Measurements from ENCODE around the gene ZNF618.

ZNF618 gene

GRCh38 chr9:114097613-114098020 is 221.5 kb downstream of the ZNF618 start:
- H3K79me2 ChIP-seq (ENCODE audit: control insufficient read depth, low read length): no peaks in the 10 kb centered on the region
- no peak for TF ChIP-seq EZH2phosphoT487 (IDR thresholded peaks at IDR 0.05; ENCODE audit: borderline replicate concordance, low read length)
- no peak for TF ChIP-seq CTCF (IDR thresholded peaks at IDR 0.05; ENCODE audit: low read depth, low read length, poor library complexity, severe bottlenecking)
- no peaks in the 10 kb centered on the region for H3K36me3 ChIP-seq (ENCODE audit: control insufficient read depth, low read length)
- H4K20me1 ChIP-seq (ENCODE audit: control insufficient read depth, insufficient read depth, low read depth, low read length): no peaks in the 10 kb centered on the region
- no peaks in the 10 kb centered on the region for H3K4me1 ChIP-seq (ENCODE audit: control insufficient read depth, low read length)
- no peaks in the 10 kb centered on the region for H3K27me3 ChIP-seq (ENCODE audit: control insufficient read depth, low read length)
- H3K4me2 ChIP-seq (ENCODE audit: low read length): no peak overlapping the region
- no peak overlapping the region for H3K4me3 ChIP-seq (ENCODE audit: low read length)
- no peaks in the 10 kb centered on the region for H3K9me2 ChIP-seq (replicated peaks; ENCODE audit: control insufficient read depth, low read length)
- H3K9me3 ChIP-seq (ENCODE audit: control insufficient read depth, insufficient read depth, low read length): no peaks in the 10 kb centered on the region; the same call in 1 of the 2 replicates
- H3F3A ChIP-seq (ENCODE audit: control insufficient read depth, insufficient read depth): no peaks in the 10 kb centered on the region
- H3K27ac ChIP-seq (ENCODE audit: low read depth, low read length): no peak overlapping the region

- H3K79me2 ChIP-seq (ENCODE audit: control insufficient read depth, low read length): no peaks in the 10 kb centered on the region
- H4K20me1 ChIP-seq (ENCODE audit: control insufficient read depth, insufficient read depth, low read depth, low read length): no peaks in the 10 kb centered on the region
- no peaks in the 10 kb centered on the region for H3K27me3 ChIP-seq (ENCODE audit: control insufficient read depth, low read length)
- no peaks in the 10 kb centered on the region for H3F3A ChIP-seq (ENCODE audit: control insufficient read depth, insufficient read depth)
- H3K36me3 ChIP-seq (ENCODE audit: control insufficient read depth, low read length): no peaks in the 10 kb centered on the region
- TF ChIP-seq CTCF (IDR thresholded peaks at IDR 0.05; ENCODE audit: low read depth, low read length, poor library complexity, severe bottlenecking): no peak
- TF ChIP-seq EZH2phosphoT487 (IDR thresholded peaks at IDR 0.05; ENCODE audit: borderline replicate concordance, low read length): no peak
- no peaks in the 10 kb centered on the region; the same call in 1 of the 2 replicates for H3K9me3 ChIP-seq (ENCODE audit: control insufficient read depth, insufficient read depth, low read length)
- H3K27ac ChIP-seq (ENCODE audit: low read depth, low read length): no peak overlapping the region
- H3K9me2 ChIP-seq (replicated peaks; ENCODE audit: control insufficient read depth, low read length): no peaks in the 10 kb centered on the region
- no peak overlapping the region for H3K4me3 ChIP-seq (ENCODE audit: low read length)
- H3K4me2 ChIP-seq (ENCODE audit: low read length): no peak overlapping the region
- H3K4me1 ChIP-seq (ENCODE audit: control insufficient read depth, low read length): no peaks in the 10 kb centered on the region
Measured at GRCh38 chr9:114098021-114098935, 222.2 kb downstream of the ZNF618 start.

- Histone ChIP-seq H3K9me3 (ENCODE audit: control insufficient read depth, insufficient read depth, low read length) (no peaks in the 10 kb centered on the region; the same call in 1 of the 2 replicates), H3K4me1 (ENCODE audit: control insufficient read depth, low read length) (no peaks in the 10 kb centered on the region), H3K4me3 (ENCODE audit: low read length) (no peak within 1 kb of the TSS), H4K20me1 (ENCODE audit: control insufficient read depth, insufficient read depth, low read depth, low read length) (no peaks in the 10 kb centered on the region), H3K27ac (ENCODE audit: low read depth, low read length) (no peak within 1 kb of the TSS), H3K36me3 (ENCODE audit: control insufficient read depth, low read length) (no peaks in the 10 kb centered on the region), H3K79me2 (ENCODE audit: control insufficient read depth, low read length) (no peaks in the 10 kb centered on the region), H3K4me2 (ENCODE audit: low read length) (no peak within 1 kb of the TSS), H3F3A (ENCODE audit: control insufficient read depth, insufficient read depth) (no peaks in the 10 kb centered on the region), H3K9me2 (replicated peaks; ENCODE audit: control insufficient read depth, low read length) (no peaks in the 10 kb centered on the region), H3K27me3 (ENCODE audit: control insufficient read depth, low read length) (no peaks in the 10 kb centered on the region)
- no peak for TF ChIP-seq EZH2phosphoT487 (IDR thresholded peaks at IDR 0.05; ENCODE audit: borderline replicate concordance, low read length)
- TF ChIP-seq CTCF (IDR thresholded peaks at IDR 0.05; ENCODE audit: low read depth, low read length, poor library complexity, severe bottlenecking): no peak
Measured at GRCh38 chr9:114098936-114099668, 223.0 kb downstream of the ZNF618 start, which contains the start of gene KIF12. Gene KIF12, minus strand, starts transcription at chr9:114099292. Its CDS starts 16 bp downstream, at chr9:114099276.
